Activated CD4-positive, CD25-positive, alpha-beta regulatory T cell treated with anti-CD3 and anti-CD28 coated beads, Interleukin-2, amount 50 U/mL, for 16 hours (primary cell): ENCODE results near the gene SLC2A6.

Experiments
- DNase-seq: peaks from one replicate; pipeline ENCODE4 v3.0.0-alpha.2; 2020; ENCODE audit warnings: low read depth, low spot score

Gene SLC2A6

DNA sequence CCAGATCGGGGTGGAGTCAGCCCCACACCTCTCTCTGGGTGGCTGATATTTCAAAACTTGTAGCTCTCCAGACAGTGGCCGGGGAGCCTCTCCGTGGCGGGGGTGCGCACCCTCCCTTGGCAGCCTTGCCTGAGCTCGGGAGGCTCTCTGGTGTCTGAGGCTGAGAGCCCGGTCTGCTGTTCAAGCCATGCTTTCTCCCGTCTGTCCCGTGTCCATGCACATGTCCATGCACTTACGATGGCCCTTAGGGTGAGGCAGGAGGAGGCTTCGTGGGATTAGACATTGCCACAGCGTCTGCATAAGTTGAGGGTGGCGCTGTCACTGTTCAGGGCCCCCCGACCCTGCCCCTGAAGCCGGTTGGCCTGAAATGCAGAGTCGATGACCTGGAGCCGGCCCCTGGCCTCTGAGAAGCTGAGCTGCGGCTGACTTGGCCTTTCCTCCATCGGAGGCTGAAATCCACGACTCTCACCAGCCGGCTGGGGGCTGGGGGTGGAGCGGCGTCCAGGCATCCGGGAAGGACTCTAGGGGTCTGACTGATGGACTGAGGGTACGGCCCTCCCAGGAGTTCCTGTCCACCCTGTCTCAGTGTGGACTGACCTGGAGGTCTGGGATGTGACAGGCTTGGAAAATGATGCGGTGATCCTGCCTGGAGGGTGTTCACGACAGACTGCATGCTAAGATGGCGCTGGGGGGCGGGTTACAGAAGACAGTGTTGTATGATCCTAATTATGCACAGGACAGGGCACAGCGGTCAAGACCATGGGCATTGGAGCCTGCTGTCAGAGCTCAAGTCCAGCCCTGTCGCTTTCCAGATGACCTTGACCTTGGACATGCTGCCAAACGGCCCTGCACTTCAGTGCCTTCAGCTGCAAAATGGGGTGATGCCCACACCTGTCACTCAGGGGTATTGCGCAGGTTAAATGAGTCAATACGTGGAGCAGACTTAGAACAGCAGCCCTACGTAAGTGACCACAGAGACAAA lies 18.3 kb upstream of the SLC2A6 start:
- no peak for DNase-seq

- DNase-seq, result no peak
Measured at GRCh38 chr9:133495327-133496293, 16.7 kb upstream of the SLC2A6 start.

DNA sequence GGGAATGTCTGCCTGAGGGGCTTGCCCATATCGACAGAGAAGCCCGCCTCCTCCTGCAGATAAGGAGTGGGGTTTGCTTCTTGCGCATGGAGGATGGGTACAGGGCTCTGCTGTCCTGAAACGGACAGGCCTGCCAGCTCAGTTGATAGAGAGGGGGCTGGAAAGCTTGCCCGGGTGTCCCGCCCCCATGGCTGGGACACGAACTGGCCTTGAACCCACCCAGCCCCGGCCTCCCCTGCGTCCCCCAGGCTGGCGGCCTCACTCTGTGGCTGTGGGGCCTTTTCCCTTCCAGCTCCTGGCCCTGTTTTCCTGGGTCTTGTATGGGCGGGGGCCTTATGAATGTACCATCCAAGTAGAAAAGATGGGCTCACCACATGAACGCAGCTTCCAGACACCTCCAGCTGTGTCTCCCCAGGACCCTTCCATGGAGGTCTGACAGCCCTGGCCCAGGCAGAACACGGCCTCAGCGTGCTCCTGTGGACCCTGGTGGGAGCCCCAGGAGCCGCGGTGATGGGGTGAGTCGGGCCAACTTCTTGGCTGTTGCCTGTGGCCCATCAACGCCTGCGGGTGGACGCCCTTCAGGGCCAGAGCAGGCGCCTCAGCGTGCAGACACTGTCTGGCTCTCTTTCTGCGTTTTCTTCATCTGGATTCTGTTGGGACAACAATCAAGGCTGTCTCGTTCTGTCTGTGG lies 15.9 kb upstream of the SLC2A6 start:
- DNase-seq, result no peak

GRCh38 chr9:133493845-133494540 lies 15.1 kb upstream of the SLC2A6 start:
- DNase-seq, result no peak

GRCh38 chr9:133493428-133493827 lies 14.5 kb upstream of the SLC2A6 start:
- no peak for DNase-seq

GRCh38 chr9:133492061-133493021 lies 13.4 kb upstream of the SLC2A6 start:
- no peak for DNase-seq

DNA sequence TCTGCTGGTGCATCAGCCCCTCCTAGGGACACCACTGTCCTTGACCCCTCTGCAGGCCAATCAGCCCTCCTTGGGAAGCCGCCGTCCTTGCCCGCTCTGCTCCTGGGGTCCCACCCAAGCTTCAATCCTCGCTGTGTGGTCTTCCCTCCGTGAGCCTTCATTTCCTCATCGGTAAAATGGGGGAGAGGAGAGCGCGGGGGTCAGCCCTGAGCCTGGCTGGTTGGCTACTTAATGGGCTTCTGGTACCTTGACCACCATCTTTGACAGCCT lies 12.7 kb upstream of the SLC2A6 start:
- DNase-seq, result no peak

- DNase-seq, result no peak
Measured at GRCh38 chr9:133490865-133491655, 12.2 kb upstream of the SLC2A6 start.

DNA sequence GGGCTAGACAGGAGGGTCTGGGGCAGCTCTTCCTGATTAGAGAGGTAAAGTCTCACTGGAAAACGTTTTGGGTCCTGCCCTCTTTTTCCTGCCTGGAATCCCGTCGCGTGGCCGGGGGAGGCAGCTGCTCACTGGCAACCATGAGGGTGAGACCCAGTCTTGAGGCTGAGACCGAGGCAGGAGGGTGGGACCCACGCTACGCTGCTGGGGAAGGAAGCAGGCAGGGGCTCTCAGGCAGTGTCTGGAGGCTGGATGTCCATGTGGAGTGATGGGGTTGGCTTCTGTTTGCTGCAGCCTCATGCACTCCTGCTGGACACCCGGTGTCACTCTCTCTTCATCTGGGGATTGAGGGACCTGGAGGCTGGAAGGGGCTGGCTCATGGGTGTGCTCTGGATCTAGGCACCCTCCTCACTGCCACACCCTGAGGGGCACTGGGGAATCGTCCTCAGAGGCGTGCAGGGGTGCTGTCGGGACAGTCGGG lies 11.3 kb upstream of the SLC2A6 start:
- DNase-seq, result no peak

DNA sequence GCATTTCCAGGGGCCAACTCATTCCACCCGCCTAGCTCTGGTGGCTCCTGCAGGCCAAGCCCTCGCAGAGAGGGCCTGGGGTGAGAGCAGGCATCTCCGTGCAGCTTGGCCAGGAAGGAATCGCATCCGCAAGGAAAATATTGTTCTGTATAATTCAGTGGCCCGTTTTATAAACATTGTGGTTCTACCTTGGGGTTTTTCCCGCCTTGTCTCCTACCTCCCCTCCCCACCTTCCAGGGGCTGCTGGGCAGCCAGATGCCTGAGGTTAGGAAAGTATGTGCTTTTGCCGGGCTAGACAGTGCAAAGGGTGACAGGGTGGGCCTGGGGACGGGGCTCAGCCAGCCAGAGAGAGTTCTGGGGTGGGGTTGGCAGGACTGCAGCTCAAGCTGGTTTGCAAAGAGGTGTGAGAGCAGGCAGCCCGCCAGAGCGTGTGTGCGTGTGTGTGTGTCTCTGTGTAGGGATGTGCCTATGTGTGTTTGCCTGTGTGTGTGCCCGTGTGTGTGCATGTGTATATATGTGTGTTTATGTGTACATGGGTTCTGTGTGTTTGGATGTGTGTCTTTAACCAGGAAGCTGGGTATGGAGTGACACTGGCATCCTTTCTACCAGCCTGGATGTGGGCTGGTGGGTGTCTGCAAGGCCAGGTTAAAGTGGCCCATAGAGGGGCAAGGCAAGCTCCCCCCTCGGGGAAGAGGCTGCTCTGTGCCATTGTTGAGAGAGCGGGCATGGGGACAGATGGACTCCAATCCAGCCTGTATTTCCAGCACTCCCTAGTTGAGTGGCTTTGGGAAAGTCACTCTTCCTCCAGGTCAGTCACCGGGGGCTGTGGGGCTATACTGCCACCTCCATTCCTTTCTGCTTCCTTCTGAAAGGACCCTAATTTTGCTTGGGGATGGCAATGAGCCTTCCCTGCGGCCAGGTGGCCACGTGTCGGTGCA lies 10.6 kb upstream of the SLC2A6 start:
- DNase-seq, result no peak

- no peak for DNase-seq
Measured at GRCh38 chr9:133488686-133489252, 9.9 kb upstream of the SLC2A6 start.

- no peak for DNase-seq
Measured at GRCh38 chr9:133487331-133487725, 8.4 kb upstream of the SLC2A6 start.

- no peak for DNase-seq
Measured at GRCh38 chr9:133485531-133486260, 6.8 kb upstream of the SLC2A6 start.

GRCh38 chr9:133484671-133485437 lies 6.0 kb upstream of the SLC2A6 start:
- no peak for DNase-seq

- no peak for DNase-seq
Measured at GRCh38 chr9:133483611-133484010, 4.7 kb upstream of the SLC2A6 start.
